ENCODE measurements around the gene ASCL1. TPM values are rescaled to one million over a fixed set of nuclear protein-coding genes. Genes with fewer than 3 reads are reported as not detected.

ASCL1 gene
- total RNA-seq, 1 donor from 2014 or later, result not detected

DNA sequence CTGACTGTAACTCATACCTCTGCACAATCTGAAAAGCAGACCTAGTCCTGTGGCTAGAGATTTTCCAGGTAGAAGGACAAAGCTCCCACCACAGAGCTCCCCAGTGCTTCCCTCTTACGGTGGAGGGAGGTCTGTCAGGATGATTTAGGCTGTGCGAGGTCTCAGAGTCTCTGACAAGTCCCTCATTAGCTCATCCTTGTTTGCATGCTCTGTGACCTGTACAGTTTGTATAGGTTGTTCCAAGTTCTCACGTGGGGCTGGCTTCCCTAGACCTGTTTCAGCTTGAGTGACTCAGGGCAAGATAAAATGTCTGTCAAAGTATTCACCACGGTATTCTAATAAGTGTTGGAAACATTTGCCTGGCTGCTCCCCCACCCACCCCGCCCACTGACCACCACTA is 34.8 kb downstream of the ASCL1 start:
- DNase-seq (ENCODE audit: low read depth) (no peak), FAIRE-seq (no peak)
- Histone ChIP-seq H3K27me3 (ENCODE audit: control insufficient read depth, insufficient read depth, low read length) (no peaks in the 10 kb centered on the region), H3K4me3 (ENCODE audit: low read depth, low read length) (no peak overlapping the region), H3K36me3 (ENCODE audit: control insufficient read depth, insufficient read depth, low read length) (no peaks in the 10 kb centered on the region)
- TF ChIP-seq CTCF (IDR thresholded peaks at IDR 0.05; ENCODE audit: insufficient read depth, low read length, severe bottlenecking), result no peak

DNA sequence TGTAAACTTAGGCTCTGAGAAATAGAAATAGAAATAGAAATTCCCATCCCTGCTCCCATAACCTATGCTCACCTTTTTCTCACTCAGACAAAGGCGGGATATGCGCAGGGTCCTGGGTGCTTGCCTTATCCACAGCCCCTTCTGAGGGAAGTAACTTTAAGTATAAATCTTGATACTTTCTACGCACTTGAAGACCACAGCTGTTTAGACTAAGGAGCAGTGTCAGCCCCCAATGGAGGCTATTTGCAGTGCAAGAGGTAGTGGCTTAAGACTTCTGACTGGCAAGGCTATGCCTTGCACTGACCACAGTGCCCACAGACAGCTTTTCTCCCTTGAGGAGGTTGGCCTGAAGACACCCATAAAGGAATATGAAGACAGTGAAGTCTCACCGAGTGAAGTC is 35.2 kb downstream of the ASCL1 start:
- H3K4me3 ChIP-seq (ENCODE audit: low read depth, low read length), result no peak overlapping the region
- no peak for TF ChIP-seq CTCF (IDR thresholded peaks at IDR 0.05; ENCODE audit: insufficient read depth, low read length, severe bottlenecking)
- no peaks in the 10 kb centered on the region for H3K27me3 ChIP-seq (ENCODE audit: control insufficient read depth, insufficient read depth, low read length)
- no peaks in the 10 kb centered on the region for H3K36me3 ChIP-seq (ENCODE audit: control insufficient read depth, insufficient read depth, low read length)
- DNase-seq (ENCODE audit: low read depth) (no peak), FAIRE-seq (no peak)

DNA sequence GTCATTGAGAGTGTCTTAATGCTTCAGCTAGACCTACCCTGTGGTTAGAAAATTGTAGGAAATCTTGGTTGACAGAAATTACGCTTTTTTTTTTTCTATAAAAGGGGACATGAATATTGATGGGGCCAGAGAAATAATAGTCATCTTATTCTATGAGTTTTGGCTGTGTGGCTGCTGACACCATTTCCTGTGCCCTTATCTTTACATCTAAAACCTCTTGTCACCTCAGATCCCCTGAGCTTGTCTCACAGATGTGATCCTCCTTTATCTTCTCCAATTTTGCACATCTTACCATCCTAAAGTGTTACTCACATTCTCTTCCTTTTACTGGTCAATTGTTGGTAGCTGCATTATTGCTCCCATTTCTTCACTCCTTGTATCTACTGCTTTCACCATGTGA is 36.1 kb downstream of the ASCL1 start:
- no peak for TF ChIP-seq CTCF (IDR thresholded peaks at IDR 0.05; ENCODE audit: insufficient read depth, low read length, severe bottlenecking)
- no peak for FAIRE-seq
- Histone ChIP-seq H3K27me3 (ENCODE audit: control insufficient read depth, insufficient read depth, low read length) (no peaks in the 10 kb centered on the region), H3K36me3 (ENCODE audit: control insufficient read depth, insufficient read depth, low read length) (no peaks in the 10 kb centered on the region), H3K4me3 (ENCODE audit: low read depth, low read length) (no peak overlapping the region)
- DNase-seq (ENCODE audit: low read depth), result no peak

GRCh38 chr12:102995372-102995771 is 37.9 kb downstream of the ASCL1 start:
- no peak for FAIRE-seq
- no peak for TF ChIP-seq CTCF (IDR thresholded peaks at IDR 0.05; ENCODE audit: insufficient read depth, low read length, severe bottlenecking)
- H3K36me3 ChIP-seq (ENCODE audit: control insufficient read depth, insufficient read depth, low read length), result no peaks in the 10 kb centered on the region
- H3K27me3 ChIP-seq (ENCODE audit: control insufficient read depth, insufficient read depth, low read length), result no peaks in the 10 kb centered on the region
- DNase-seq (ENCODE audit: low read depth), result no peak
- H3K4me3 ChIP-seq (ENCODE audit: low read depth, low read length), result no peak overlapping the region

Other genes with a start within 250 kb of the ASCL1 start
- not detected in 2 replicates for gene PAH, start 40.4 kb upstream of the ASCL1 start, total RNA-seq